HG02588 (cell line): ENCODE data around the gene MEFV.
"Not testable (repeated sequence)": the region's sequence is repeated elsewhere in the genome, so short reads cannot be mapped to it uniquely, and the experiment has no call there.

Experiments
- ATAC-seq: cut with Tn5 transposase; IDR thresholded peaks from one replicate; pipeline ENCODE4 v1.9.1; 2021; ENCODE audit warnings: mild to moderate bottlenecking, moderate library complexity; ENCODE audit not compliant: unreplicated experiment

MEFV gene

DNA sequence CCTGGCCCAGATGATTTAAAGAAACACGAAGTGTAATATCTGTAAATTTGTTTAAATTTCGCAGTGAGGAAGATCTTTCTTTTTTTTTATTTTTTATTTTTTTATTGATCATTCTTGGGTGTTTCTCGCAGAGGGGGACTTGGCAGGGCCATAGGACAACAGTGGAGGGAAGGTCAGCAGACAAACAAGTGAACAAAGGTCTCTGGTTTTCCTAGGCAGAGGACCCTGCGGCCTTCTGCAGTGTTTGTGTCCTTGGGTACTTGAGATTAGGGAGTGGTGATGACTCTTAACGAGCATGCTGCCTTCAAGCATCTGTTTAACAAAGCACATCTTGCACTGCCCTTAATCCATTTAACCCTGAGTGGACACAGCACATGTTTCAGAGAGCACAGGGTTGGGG is 14.3 kb upstream of the MEFV start:
- not testable (repeated sequence) for ATAC-seq

DNA sequence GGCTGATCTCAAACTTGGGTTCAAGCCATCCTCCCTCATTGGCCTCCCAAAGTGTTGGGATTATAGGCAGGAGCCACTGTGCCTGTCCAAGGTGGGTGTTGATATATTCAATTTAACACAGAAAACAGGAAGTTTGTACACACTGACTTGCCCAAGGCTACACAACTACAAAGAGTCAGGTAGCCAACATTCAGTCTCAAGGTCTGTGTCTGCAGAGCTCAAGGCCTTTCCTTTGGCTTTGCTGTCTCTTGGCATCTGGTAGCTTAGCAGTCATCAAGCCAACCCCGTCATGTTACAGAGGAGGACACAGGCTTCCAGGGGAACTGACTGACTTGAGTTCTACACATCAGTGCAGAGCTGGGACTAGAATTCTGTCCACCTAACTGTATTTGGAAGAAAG is 11.9 kb upstream of the MEFV start:
- ATAC-seq, result no peak

DNA sequence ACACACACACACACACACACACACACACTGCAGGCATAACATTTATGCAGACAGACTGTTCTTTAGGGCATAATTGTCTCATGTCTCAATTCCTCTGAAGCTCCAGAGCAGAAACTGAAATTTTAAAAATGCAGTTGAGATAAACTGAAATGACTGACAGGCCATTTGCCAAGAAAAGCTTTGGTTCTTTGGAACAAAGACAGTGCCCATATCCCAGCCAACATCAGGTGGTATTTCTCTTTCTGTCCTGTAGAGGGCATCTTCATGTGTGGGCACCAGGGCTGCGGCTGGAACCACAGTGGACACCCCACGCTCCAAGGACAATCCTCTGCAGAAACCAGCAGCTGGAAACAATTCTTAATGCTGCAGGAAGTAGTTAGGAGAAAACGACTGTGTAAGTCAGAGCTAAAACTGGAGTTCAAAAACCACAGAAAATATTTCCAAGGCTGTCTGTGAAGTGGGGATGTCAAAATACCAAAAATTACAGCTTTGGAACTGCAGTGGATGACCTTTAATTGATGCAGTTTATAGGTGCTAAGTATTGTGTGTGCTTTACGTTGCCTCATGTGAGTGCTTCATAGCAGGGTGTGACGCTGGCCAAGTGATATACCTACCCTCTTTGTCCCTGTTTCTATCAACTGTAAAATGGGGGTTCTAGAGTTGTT is 10.6 kb upstream of the MEFV start:
- ATAC-seq, result no peak

DNA sequence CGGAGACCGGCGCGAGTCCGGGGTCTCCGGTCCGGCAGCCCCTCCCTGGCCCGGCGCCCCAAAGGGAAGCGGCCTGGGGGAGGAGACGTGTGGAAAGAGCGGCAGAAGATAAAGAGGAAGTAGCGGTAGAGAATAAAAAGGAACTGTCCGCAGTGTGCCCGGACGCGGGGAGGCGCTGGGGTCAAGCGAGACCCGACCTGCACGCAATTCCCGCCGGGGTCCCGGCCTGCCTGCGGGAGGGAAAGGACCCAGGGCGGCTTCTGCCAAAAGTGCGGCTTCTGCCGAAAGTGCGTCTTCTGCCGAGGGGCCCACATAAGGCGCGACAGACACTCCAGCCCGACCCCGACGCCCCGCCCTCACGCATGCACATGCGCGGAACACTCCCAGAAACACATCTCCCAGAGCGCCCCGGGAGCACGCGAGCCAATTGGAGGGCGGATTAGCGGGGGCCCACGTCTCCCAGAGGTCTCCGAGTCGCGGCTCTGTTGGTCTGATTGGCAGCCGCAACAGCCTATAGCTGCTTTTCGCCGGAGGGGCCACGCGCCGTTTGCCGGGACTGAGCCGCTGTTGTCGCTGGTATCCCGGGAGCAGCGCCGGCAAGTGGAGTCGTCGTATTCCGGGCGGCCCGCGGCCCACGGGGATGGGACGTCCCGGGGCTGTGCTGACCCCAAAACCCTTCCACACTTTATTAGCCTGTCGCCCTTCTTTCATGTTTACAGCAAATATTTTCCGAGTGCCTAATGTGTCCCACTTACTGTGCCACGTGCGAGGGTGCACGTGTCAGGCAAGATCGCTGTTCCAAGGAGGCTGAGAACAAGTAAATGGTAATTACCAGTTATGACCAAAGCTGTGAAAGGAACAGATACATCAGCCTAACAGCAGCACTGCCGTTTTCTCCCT is 8.0 kb upstream of the MEFV start:
- ATAC-seq, result peak; percentile 76

DNA sequence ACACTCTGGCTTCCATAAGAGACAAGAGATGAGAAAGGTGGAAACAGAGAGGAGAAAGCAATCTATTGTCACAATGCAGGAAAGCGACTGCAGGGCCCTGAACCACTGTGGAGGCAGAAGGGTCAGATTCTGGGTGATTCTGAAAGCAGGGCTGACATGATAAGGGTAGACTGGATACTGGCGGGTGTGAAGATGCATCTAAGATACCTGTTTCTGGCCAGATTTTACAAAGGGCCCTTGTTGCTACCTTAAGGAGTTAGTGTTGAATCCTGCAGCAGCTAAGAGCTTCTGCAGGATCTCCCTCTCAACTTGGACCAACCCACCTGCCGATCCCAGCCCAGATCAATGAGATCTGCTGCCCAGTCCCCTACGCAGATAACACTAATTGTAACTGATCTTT is 6.1 kb upstream of the MEFV start:
- ATAC-seq, result no peak

DNA sequence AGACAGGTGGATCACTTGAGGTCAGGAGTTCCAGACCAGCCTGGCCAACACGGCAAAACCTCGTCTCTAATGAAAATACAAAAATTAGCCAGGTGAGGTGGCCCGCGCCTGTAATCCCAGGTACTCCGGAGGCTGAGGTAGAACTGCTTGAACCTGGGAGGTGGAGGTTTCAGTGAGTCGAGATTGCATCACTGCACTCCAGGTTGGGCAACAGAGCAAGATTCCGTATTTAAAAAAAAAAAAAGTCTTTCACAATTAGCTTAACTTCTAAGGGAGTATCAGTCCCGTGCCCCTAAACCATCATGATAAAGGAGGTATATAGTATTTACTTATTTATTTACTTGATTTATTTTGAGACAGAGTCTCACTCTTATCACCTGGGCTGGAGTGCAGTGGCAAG is 3.4 kb upstream of the MEFV start:
- ATAC-seq, result no peak

DNA sequence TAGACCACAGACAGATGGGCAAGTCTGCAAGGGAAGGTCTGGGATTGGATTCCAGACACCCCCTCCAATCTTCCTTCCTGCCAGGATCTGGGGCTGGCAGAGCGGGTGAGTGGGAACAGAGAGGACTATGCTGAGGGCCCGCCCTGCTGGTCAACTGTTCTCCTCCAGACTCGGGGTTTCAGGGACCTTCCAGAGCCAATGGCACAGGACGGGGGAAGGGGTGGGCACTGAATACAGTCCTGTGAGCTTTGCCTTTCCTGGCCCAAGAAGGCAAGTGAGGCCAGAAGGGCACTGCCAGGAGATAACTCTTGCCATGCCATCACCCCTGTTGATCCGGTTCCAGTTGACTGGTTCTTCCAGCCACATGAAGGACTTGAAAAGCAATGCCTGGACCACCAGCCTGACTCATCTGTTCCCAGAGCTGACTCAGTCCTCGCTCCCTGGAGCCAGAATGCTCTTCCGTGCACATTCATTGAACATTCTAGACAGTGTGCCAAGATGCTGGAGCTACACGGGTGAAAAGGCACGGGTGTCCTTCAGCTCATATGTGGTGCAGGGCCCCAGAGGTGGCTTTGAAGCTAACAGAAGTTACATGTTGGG is 533 bp upstream of the MEFV start:
- ATAC-seq, result no peak

DNA sequence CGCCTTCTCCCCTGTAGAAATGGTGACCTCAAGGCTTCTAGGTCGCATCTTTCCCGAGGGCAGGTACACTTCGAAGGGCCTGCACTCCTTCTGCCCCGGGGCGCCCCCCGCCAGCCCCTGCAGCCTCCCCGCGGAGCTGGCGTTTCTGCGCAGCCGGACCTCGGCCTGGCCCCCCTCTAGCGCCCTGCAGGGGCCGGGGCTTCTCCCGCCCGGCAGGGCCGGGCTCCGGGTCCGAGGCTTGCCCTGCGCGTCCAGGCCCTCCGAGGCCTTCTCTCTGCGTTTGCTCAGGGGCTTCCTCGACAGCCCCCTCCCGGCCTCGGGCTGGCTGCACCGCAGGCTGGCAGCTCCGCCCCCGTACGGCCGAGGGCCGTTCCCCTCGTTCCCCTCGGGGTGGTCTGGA is 2.1 kb downstream of the MEFV start:
- no peak for ATAC-seq

DNA sequence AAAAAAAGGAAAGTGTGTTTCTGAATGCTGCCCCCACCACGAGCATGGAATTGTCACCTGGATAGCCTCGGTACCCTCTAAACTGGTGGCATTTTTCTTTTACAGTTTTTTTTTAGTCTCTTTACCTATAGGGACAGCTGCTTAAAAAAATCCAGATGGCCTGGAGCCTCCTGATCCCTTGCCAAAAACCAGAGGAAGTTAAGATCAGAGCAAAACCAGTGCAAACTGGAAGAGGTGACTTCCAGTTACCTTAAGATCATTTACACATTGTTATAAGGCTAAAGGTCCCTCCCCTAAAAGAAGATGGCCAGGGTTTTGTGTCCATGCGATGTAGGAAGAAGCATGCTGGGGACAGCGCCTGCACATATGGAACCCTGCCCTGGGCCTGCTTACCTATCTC is 3.5 kb downstream of the MEFV start:
- no peak for ATAC-seq

DNA sequence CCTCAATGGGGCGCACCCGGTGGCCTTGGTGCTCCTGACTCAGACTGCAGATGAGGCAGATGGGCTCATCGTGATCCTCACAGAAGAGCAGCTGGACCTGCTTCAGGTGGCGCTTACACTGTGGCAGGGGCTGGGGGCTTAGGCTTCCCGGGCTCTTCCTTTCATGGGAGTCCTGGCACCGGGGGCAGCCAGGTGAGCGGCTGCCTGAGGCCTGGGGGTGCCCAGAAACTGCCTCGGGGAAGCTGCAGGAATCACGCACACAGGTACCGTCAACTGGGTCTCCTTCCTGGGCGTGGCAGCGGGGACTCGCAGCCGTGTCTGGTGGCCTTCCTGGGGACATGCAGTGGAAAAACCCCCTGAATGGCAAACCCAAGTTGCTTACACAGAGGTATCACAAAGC is 7.0 kb downstream of the MEFV start:
- ATAC-seq, result no peak

DNA sequence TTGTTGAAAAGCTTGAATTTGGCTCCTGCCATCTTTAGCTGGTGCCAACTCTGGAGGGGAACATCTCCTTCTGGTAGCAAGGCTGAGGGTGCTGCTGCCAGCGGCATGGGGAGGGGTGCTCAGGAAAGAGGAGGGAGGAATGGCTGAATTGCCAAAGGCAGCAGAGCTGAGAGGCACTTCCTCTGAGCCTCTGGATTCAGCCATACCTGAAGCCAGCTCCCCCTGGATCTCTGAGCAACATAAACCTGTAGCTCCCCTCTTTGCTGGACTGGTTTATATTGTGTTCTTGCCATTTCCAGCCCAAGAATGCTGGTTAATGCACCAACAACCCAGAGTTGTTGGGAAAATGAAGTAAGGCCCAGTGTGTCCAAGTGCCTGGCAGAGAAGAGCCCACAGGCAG is 7.4 kb downstream of the MEFV start:
- ATAC-seq, result no peak

DNA sequence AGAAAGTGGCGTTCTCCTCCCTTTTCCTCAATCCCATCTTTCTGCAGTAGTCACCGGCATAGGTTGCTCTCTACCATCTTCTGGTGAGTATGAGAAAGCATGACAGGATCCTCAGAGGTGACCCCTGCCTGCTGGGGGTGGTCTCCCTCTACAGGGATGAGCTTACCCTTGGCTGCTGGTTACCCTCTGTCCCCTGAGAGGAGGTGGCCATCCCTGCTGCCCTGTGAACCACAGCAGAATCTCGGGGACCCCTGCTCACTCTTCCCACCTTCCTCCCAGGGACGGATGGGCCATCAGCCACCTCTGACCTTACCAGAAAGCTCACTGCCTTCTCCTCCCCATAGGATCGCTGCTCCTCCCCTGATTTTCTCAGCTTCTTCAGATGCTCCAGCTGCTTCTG is 7.8 kb downstream of the MEFV start:
- no peak for ATAC-seq

DNA sequence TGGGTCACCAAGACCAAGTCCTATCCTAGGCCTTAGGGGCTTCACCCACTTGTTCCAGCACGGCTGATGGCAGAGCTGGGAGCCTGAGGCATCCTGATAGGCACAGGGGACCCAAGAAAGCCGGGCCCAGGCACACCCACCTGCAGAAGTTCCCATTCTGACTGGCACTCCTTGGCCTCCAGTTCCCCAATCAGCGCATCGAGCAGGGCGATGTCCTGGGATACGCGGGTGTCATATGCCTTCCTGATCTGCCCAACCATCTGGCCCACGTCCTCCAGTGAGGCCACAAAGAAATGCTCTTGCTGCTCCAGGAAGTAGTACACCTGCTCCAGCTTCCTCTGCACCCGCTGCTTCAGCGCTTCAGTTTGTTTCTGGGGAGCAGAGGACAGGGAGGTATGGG is 9.6 kb downstream of the MEFV start:
- ATAC-seq, result no peak

DNA sequence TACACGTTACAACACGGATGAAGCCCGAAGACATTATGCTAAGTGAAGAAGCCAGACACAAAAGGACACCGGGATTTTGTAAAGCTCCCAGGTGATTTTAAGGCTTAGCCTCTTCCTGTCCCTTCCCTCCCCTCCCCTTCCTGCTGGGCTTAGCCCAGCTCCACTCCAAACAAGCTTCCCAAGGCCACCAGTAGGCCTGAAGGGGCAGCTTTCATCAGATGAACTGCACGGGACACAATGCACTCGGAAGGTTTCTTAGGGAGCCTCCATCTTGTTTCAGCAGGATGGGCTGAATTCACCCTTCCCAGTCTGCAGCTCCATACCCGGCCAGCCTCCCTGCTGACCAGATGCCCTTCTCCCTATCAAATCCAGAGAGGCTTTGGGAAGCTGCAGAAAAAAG is 10.4 kb downstream of the MEFV start:
- no peak for ATAC-seq

DNA sequence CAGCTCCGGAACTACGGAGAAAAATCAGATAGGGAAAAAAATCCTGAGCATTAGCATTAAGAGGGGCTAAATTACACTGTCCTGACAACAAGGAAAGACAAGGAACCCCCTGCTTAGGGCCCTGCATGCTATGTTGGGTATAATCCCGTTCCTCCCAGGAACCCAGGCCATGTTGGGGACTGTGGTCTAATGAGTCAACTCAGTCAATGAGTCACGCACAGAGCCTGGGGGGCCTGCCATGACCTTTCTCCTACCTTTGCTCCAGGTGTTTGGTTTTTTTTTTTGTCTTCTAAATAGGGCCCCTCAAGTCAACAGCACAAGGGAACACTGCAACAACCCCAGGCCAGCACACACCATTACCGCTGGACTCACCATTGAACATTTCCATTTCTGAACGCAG is 12.6 kb downstream of the MEFV start:
- no peak for ATAC-seq

DNA sequence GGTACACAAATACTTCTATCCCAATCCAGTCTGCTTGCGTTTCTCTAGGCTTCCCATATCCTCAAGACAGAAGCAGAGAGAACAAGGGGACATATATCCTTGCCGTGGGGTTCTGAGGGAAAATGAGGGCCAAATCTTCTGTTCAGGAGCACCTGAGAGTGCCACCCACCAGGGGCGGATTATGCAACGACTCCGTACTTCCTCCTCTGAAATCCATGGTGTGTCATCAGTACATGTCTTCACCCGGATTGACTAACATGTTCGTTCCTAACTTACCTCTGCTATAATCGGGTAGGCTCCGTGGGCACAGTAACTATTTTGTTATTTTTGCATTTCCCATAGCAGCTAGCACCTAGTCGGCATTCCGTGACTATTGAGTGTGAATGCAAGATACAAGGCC is 13.7 kb downstream of the MEFV start:
- no peak for ATAC-seq

DNA sequence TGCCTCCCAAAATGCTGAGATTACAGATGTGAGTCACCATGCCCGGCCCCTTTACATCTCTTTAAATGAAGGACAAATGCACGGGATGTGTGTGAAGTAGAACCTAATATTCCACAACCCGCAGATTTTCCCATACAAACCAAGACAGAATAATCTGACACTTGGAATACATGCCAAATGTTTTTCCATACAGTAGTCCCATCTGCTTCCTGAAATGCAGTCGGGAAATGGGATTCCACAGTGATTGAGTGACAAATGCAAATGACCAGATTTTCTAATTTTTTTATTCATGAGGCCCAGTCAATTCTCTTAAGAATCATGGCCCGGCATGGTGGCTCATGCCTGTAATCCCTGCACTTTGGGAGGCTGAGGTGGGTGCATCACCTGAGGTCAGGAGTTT is 14.7 kb downstream of the MEFV start:
- no peak for ATAC-seq

DNA sequence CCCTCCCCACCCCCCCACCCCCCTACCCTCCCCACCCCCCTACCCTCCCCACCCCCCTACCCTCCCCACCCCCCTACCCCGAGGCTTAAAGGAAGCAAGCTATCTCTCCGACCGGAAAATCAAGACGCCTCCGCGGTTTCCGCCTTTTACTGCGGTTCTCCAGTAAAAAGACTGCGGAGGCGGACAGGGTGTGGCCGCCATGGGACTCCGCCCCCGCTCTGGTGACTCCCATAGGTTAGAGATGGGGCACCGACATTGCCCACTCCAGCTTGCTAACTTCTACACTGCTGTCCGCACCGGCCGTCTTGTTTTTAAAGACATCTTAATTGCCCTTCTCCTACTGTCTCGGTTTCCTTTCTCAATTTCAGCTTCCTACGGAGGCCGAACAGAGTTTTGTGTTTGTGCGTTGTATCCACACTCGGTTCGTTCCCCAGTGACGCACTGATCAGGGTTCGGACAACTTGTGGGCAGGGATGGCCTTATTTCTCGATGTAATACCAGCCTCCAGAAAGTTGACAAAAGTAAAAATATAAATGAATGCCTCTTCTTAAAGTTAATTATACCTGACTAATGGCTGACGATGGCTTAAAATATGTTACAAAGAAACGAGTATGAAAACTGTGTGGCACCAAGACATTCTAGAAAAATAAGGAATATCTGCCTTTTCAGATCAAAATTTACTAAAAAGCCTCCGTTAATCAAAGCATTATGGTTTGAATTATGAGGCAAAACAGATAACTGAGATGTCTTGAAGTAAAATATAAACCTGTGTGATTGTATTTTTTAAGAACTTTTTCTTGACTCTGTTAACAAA is 20.4 kb downstream of the MEFV start:
- ATAC-seq, result no peak

DNA sequence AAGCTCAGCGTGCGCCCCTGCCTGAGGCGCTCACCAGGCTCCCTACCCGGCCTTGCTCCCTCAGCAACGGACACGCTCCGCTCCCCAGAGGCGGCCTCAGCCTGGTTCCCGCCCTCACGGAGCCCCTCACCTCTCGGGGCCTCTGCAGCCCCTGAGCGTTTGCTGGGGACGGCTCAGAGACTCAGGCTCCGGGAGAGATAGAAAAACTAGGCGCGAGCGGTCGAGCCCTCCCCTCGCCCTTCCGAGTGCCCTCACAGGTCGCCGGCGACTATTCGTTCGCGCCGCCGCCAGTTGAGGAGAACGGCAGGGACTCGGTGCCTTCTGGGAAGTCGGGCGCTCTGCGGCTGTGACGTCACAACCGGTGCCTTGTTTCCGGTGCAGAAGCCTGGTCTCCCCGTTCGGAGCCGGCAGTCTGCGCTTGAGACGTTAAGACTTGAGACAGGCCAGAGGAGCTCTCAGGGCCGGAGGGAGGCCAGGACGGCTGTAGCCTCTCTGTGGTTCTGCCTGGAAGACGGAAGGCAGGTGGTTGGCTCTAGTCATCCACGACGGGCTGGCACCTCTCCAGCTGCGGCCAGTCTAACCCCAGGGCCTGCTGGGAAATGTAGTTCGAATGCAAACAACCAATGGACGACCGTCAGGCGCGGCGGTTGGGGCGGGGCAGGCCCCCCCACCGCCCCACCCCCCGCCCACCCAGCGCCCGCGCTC is 21.4 kb downstream of the MEFV start, which contains the start of gene ZNF200:
ZNF200 (minus strand) TSS at position 302 of the 705 bp plus-strand sequence. CDS start 1,403 bp downstream, outside the sequence.
- ATAC-seq, result peak; percentile 88

DNA sequence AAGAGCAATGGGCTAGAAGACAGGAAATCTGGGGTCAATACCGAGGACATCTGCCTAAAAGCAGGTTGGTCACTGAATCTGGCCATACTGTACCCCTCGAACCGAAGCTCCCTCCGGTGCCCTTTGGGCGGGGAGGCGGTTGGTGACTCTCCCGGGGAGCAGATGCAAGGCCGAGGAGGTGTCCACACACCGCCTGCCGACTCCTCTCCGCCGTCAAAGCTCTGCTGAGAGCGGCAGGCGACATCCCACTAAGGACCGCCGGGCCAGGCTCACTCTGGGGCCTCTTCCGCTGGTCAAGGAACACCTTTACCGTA is 21.9 kb downstream of the MEFV start:
- ATAC-seq, result peak; percentile 4
